ENCODE data around the gene PRUNE1. TPM values are rescaled to one million over a fixed set of nuclear protein-coding genes. Genes with fewer than 3 reads are reported as not detected.

The PRUNE1 gene
- total RNA-seq, 2 donors from 2014 or later: 15.8 to 19.4 TPM

DNA sequence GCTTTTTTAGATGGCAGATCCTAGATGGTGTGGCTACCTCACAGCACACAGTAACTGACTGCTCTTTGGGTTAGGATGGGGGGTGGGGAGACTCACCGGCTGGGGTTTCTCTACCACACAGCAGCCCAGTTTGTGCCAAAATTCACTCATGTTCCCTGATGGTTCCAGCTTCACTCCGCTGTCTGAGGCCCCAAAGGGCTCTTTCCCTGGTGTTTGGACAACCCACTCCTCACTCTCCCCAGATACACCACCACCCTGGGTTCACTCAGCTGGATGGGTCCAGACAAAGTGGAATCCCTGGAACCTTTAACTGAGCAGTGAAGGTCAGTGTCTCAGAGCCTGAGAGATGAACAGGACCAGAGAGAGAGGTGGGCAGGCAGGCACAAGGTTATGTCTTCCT lies 47.3 kb downstream of the PRUNE1 start:
- Histone ChIP-seq H3K4me1 (peaks cover 35% of the 10 kb centered on the region), H3K4me3 (no peak overlapping the region), H3K27me3 (no peaks in the 10 kb centered on the region), H3K27ac (peak overlapping the region in 2 of 4 donors; percentile 94 to 97), H3K9me3 (no peaks in the 10 kb centered on the region), H3K36me3 (replicated peaks in 1 of 2; ENCODE audit: insufficient read depth in 1 of 2, low read depth in 2 of 2) (peaks cover 0 to 18% of the 10 kb centered on the region in 2 donors)
- WGBS, 2 donors: 50 to 75% methylated on average over 1 to 2 of the region's 2 CpGs
- no peak for DNase-seq
- no peak for TF ChIP-seq POLR2A (IDR thresholded peaks at IDR 0.05)
- TF ChIP-seq, protein P1, sequence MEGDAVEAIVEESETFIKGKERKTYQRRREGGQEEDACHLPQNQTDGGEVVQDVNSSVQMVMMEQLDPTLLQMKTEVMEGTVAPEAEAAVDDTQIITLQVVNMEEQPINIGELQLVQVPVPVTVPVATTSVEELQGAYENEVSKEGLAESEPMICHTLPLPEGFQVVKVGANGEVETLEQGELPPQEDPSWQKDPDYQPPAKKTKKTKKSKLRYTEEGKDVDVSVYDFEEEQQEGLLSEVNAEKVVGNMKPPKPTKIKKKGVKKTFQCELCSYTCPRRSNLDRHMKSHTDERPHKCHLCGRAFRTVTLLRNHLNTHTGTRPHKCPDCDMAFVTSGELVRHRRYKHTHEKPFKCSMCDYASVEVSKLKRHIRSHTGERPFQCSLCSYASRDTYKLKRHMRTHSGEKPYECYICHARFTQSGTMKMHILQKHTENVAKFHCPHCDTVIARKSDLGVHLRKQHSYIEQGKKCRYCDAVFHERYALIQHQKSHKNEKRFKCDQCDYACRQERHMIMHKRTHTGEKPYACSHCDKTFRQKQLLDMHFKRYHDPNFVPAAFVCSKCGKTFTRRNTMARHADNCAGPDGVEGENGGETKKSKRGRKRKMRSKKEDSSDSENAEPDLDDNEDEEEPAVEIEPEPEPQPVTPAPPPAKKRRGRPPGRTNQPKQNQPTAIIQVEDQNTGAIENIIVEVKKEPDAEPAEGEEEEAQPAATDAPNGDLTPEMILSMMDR (IDR thresholded peaks at IDR 0.05): no peak
- intact Hi-C loops (cut with DNase I): no loop called here
- ATAC-seq: no peak

DNA sequence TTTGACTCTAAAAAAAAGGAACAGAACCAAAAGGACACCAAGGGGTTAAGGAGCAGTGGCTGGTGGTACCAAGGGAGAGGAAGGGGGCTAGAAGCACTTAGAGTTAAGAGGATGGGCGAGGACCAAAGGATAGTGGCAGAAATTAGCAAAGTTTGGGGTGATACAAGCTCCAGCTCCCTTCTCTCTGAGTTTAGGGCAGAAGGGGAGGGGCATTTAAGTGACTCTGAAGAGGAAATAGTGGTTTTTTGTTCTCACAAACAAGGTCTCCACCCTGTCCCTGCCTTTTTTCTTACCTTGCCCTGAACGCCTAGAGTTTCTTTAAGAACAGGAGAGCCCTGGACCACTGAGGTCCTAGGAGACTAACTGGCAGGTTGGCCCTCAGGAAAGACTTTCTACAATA lies 47.9 kb downstream of the PRUNE1 start:
- peaks cover 0 to 18% of the 10 kb centered on the region in 2 donors for H3K36me3 ChIP-seq (replicated peaks in 1 of 2; ENCODE audit: insufficient read depth in 1 of 2, low read depth in 2 of 2)
- peaks cover 35% of the 10 kb centered on the region for H3K4me1 ChIP-seq
- ATAC-seq: no peak
- WGBS, 2 donors: 37 to 48% methylated on average over 2 of the region's 2 CpGs
- no peak overlapping the region for H3K4me3 ChIP-seq
- TF ChIP-seq, protein P1 (IDR thresholded peaks at IDR 0.05): no peak
- TF ChIP-seq POLR2A (IDR thresholded peaks at IDR 0.05): no peak
- no peaks in the 10 kb centered on the region for H3K9me3 ChIP-seq
- peak overlapping the region; percentile 8 to 97 (median 59) for H3K27ac ChIP-seq
- intact Hi-C loops (cut with DNase I): no loop called here
- no peaks in the 10 kb centered on the region for H3K27me3 ChIP-seq
- DNase-seq: no peak

DNA sequence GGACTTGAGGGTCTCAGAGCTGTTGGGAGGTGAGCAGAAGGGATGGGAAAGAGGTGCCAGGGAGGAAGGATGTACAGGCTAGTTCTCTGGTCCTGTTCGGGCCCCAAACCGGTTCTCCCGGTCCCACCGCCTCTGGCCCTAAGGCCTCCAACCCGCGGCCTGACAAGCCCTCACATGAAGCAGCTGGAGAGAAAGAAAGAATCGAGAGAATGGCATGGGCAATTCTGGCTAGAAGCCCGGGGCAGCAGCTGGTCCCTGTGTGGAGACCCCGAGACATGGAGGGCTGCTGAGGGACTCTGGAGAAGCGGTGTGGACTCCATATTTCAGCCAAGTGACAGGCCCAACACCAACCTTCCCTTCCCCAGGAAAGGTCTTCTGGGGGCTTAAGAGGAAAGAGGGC lies 50.4 kb downstream of the PRUNE1 start:
- peaks cover 0 to 12% of the 10 kb centered on the region in 2 donors for H3K36me3 ChIP-seq (replicated peaks in 1 of 2; ENCODE audit: insufficient read depth in 1 of 2, low read depth in 2 of 2)
- WGBS, 2 donors: 0% methylated on average over 10 of the region's 10 CpGs
- H3K4me1 ChIP-seq: peaks cover 35% of the 10 kb centered on the region
- peak; percentile 70 to 85 (median 80) for DNase-seq
- H3K9me3 ChIP-seq: no peaks in the 10 kb centered on the region
- intact Hi-C loops (cut with DNase I): no loop called here
- peak overlapping the region; percentile 79 to 97 (median 89) for H3K27ac ChIP-seq
- no peaks in the 10 kb centered on the region for H3K27me3 ChIP-seq
- peak; percentile 49 for ATAC-seq
- H3K4me3 ChIP-seq: peak overlapping the region; percentile 29 to 97
- TF ChIP-seq, protein P1 (IDR thresholded peaks at IDR 0.05): no peak
- no peak for TF ChIP-seq POLR2A (IDR thresholded peaks at IDR 0.05)

DNA sequence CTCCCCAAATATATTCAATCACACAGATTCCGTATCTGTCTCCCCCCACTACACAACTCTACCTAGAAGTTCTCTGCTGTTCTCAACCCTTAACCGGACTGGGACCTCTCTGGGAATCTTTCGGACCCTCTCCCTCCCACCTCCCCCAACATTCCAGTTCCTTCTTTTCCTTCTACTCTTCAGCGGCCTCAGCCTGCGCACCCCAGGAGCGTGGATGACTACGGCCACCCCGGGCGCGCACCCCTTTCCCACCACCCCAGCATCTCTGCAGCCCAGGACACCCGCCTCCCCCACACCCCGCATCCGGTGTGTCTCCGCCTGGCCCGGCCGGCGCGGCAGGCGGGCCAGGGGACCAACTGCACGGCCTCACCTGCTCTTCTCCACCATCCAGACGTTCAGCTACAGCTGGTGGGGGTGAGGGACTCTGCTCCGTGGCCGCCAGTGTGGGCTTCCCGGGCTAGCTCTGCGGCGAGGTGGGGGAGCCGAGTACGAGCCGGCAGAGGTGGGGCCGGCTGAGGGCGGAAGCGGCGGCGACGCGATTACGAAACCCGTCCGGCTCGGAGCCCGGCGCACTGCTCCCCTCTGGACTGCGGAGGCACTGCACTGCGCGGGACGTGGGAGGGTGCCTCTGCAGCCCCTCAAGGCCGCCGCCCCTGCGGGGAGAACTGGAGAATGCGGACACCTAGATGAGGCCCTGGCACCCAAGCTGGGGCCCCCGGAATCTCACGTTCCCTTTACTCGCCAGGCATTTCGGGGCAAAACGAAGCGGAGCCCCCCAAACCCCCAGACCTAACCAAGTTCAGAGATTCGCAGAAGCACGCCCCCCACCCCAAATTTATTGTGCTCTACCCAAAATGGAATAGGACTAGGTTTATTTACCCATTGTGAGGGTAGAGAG lies 51.1 kb downstream of the PRUNE1 start, which contains the start of gene CDC42SE1:
Gene CDC42SE1, minus strand, starts transcription at position 514 of the 898 bp plus-strand sequence. CDS start 3,892 bp downstream, outside the sequence.
- 0 to 1% methylated on average over 33 to 58 of the region's 58 CpGs for WGBS, 2 donors
- ATAC-seq: peak; percentile 92
- peak; percentile 79 to 82 (median 81) for DNase-seq
- TF ChIP-seq POLR2A (IDR thresholded peaks at IDR 0.05): peak; percentile 69 to 92 (median 88)
- TF ChIP-seq, protein P1 (IDR thresholded peaks at IDR 0.05): peak; percentile 62 to 91 (median 85)
- Histone ChIP-seq H3K27me3 (no peaks in the 10 kb centered on the region), H3K9me3 (no peaks in the 10 kb centered on the region), H3K27ac (peak within 1 kb of the TSS; percentile 79 to 97 (median 89)), H3K4me3 (peak within 1 kb of the TSS; percentile 29 to 97), H3K36me3 (replicated peaks in 1 of 2; ENCODE audit: insufficient read depth in 1 of 2, low read depth in 2 of 2) (peaks cover 0 to 8% of the 10 kb centered on the region in 2 donors), H3K4me1 (peaks cover 35% of the 10 kb centered on the region)
- intact Hi-C loops (cut with DNase I): no loop called here

Measured in body of pancreas (tissue), 4 donors.